Endothelial cell of umbilical vein (primary cell): Measurements from ENCODE around the gene ZNF526. TPM values are rescaled to one million over a fixed set of nuclear protein-coding genes. Genes with fewer than 3 reads are reported as not detected.

Source experiments
- BruUV-seq: library from RNA; stranded (reverse); fragments of 400-500 nt; replicated peaks from 2 replicates; lab custom pipeline; 2021; lab: Mats Ljungman, UMichigan
- CTCF ChIA-PET: fragments of 300-600, 350-600 bp; sonication (Branson Sonifier 250); formaldehyde crosslinking; loops from one replicate; lab custom pipeline; 2021; ENCODE audit warnings: antibody characterized with exemption, inconsistent platforms; lab: Charles Lee
- POLR2A ChIA-PET: fragments of 300-600, 350-600 bp; sonication (Branson Sonifier 250); formaldehyde crosslinking; loops from one replicate; lab custom pipeline; 2021; ENCODE audit warnings: antibody characterized with exemption, inconsistent platforms; lab: Charles Lee
- DNase-seq: peaks from one replicate; pipeline ENCODE4 v3.0.0-alpha.2; 2011; ENCODE audit warnings: low read depth, low spot score
- FAIRE-seq: peaks from 2 replicates; lab custom pipeline; 2011; peaks lifted over from hg19 to GRCh38; lab: Jason Lieb, UNC
- H2AFZ ChIP-seq: 2 replicates; pipeline ENCODE4 v1.6.0; 2012; ENCODE audit warnings: low read depth, low read length, control low read depth, inconsistent platforms
- H3K27ac ChIP-seq: 2 replicates; pipeline ENCODE4 v1.5.1; 2011; ENCODE audit warnings: low read depth, mild to moderate bottlenecking, control low read depth, low read length, moderate library complexity; ENCODE audit not compliant: insufficient read depth
- H3K27me3 ChIP-seq, 2 experiments: 2 replicates each; pipeline versions ENCODE4 v1.6.0 to v1.6.1; 2011; ENCODE audit warnings: low read length in 2 of 2, mixed read lengths in 1 of 2; ENCODE audit not compliant: control insufficient read depth in 2 of 2, insufficient read depth in 2 of 2
- H3K36me3 ChIP-seq, 2 experiments: 2 replicates in 1 of 2; 3 replicates in 1 of 2; pipeline ENCODE4 v1.5.1; 2011; ENCODE audit warnings: low read length in 2 of 2, mild to moderate bottlenecking in 1 of 2, moderate library complexity in 1 of 2; ENCODE audit not compliant: control insufficient read depth in 2 of 2, insufficient read depth in 2 of 2; ENCODE audit errors: extremely low read depth in 1 of 2
- H3K4me1 ChIP-seq: 3 replicates; pipeline ENCODE4 v1.5.1; 2011; ENCODE audit warnings: mild to moderate bottlenecking, low read length; ENCODE audit not compliant: control insufficient read depth, insufficient read depth; ENCODE audit errors: extremely low read depth
- H3K4me2 ChIP-seq: 2 replicates; pipeline ENCODE4 v1.6.1; 2011; ENCODE audit warnings: low read length, control low read depth, mixed read lengths; ENCODE audit not compliant: insufficient read depth
- H3K4me3 ChIP-seq, 3 experiments: fragments of 200-600 bp in 1 of 3; sonication (generic), shearing (Covaris generic) in 1 of 3; replicated peaks in 1 of 3; 2 replicates each; pipeline ENCODE4 v1.5.1; 2011 to 2016; ENCODE audit warnings: control low read depth in 3 of 3, low read length in 3 of 3, mild to moderate bottlenecking in 2 of 3, inconsistent platforms in 1 of 3, low read depth in 1 of 3, moderate library complexity in 1 of 3; ENCODE audit not compliant: insufficient read depth in 1 of 3
- H3K79me2 ChIP-seq: 2 replicates; pipeline ENCODE4 v1.6.0; 2012; ENCODE audit warnings: low read length, inconsistent platforms; ENCODE audit not compliant: control insufficient read depth, insufficient read depth
- H3K9ac ChIP-seq: replicated peaks from 2 replicates; pipeline ENCODE3; 2011; ENCODE audit warnings: low read length, control low read depth; ENCODE audit not compliant: insufficient read depth; ENCODE audit errors: extremely low read depth
- H3K9me1 ChIP-seq: replicated peaks from 3 replicates; pipeline ENCODE4 v1.6.0; 2011; ENCODE audit warnings: mild to moderate bottlenecking, low read length; ENCODE audit not compliant: control insufficient read depth, insufficient read depth; ENCODE audit errors: extremely low read depth
- H3K9me3 ChIP-seq: replicated peaks from 2 replicates; pipeline ENCODE4 v1.5.1; 2012; ENCODE audit warnings: low read length, inconsistent platforms; ENCODE audit not compliant: control insufficient read depth, insufficient read depth
- H4K20me1 ChIP-seq: replicated peaks from 2 replicates; pipeline ENCODE3; 2011; ENCODE audit warnings: mild to moderate bottlenecking, low read length; ENCODE audit not compliant: control insufficient read depth, insufficient read depth; ENCODE audit errors: extremely low read depth
- CTCF ChIP-seq, 2 donors: IDR thresholded peaks; 1 replicate in 1 of 2; 2 replicates in 1 of 2; pipeline ENCODE4 v1.5.1; 2011; ENCODE audit warnings: low read length in 2 of 2, mild to moderate bottlenecking in 2 of 2, moderate library complexity in 2 of 2, control low read depth in 1 of 2, inconsistent platforms in 1 of 2, low read depth in 1 of 2; ENCODE audit not compliant: insufficient read depth in 1 of 2; ENCODE audit errors: extremely low read depth in 1 of 2
- EZH2 ChIP-seq: IDR thresholded peaks from 2 replicates; pipeline ENCODE4 v1.6.1; 2012; ENCODE audit warnings: borderline replicate concordance, low read depth, mild to moderate bottlenecking, moderate library complexity, low read length, inconsistent platforms; ENCODE audit not compliant: severe bottlenecking
- FOS ChIP-seq: IDR thresholded peaks from 2 replicates; pipeline ENCODE4 v1.6.1; 2011; ENCODE audit warnings: mild to moderate bottlenecking, low read length, moderate library complexity, borderline replicate concordance; ENCODE audit not compliant: insufficient read depth
- GATA2 ChIP-seq: IDR thresholded peaks from 2 replicates; pipeline ENCODE4 v1.7.0; 2011; ENCODE audit warnings: low read depth, mild to moderate bottlenecking, moderate library complexity, mixed read lengths, low read length; ENCODE audit not compliant: insufficient read length, insufficient read depth
- JUN ChIP-seq: IDR thresholded peaks from 2 replicates; pipeline ENCODE4 v1.6.1; 2011; ENCODE audit warnings: borderline replicate concordance, low read depth; ENCODE audit not compliant: insufficient read length, insufficient read depth
- MAX ChIP-seq: IDR thresholded peaks from 2 replicates; pipeline ENCODE4 v1.6.1; 2011; ENCODE audit not compliant: insufficient read depth, insufficient read length
- MYC ChIP-seq: IDR thresholded peaks from one replicate; pipeline ENCODE4 v1.6.1; 2011; ENCODE audit warnings: mild to moderate bottlenecking, low read depth, low read length
- POLR2A ChIP-seq: IDR thresholded peaks from 2 replicates; pipeline ENCODE4 v1.6.1; 2012; ENCODE audit warnings: low read depth, mild to moderate bottlenecking, control low read depth, low read length
- POLR2AphosphoS5 ChIP-seq: IDR thresholded peaks from 2 replicates; pipeline ENCODE4 v1.6.1; 2012; ENCODE audit warnings: low read depth, mild to moderate bottlenecking, control low read depth, low read length, moderate library complexity; ENCODE audit not compliant: insufficient read depth
- dilution Hi-C: fragments of 300-500 bp; cut with MboI; formaldehyde crosslinking; loops from one replicate; pipeline ENCODE4 v1.15.0; 2019; ENCODE audit warnings: low sequenced_read_pairs; ENCODE audit not compliant: extremely low pct_ligation_motif_present
- intact Hi-C: fragments of 100-400 bp; cut with micrococcal nuclease; formaldehyde crosslinking; loops from one replicate; pipeline ENCODE4 v1.10.0; 2022
- polyA plus RNA-seq, 4 experiments: library from polyadenylated mRNA; depleted of rRNA in 3 of 4; stranded (reverse) in 3 of 4; unstranded in 1 of 4; fragments of >200 nt; gene quantifications; 2 replicates each; pipeline versions ENCODE4 v1.2.1 to v1.2.3, GENCODE V29; 2011 to 2012; ENCODE audit warnings: missing spikeins in 1 of 4
- total RNA-seq: library from RNA; stranded (reverse); gene quantifications from 2 replicates; pipeline ENCODE4 v1.2.3, GENCODE V29; 2021

ZNF526 gene
- total and polyA plus RNA-seq, 2 donors (not counting 3 experiments of a cell fraction or from before 2014, with no cell fraction given) = 6.5 to 13.3 TPM

GRCh38 chr19:42201489-42202289 lies 18.4 kb upstream of the ZNF526 start:
- H3K9me1 ChIP-seq = no peaks in the 10 kb centered on the region
- peaks cover 3 to 49% of the 10 kb centered on the region in 2 experiments for H3K36me3 ChIP-seq
- dilution Hi-C loops = no loop called here
- no peaks in the 10 kb centered on the region for H3K9me3 ChIP-seq
- H3K4me3 ChIP-seq = no peak overlapping the region
- no peaks in the 10 kb centered on the region for H3K4me1 ChIP-seq
- intact Hi-C loops = no loop called here
- ChIA-PET POLR2A (no interaction called here), CTCF (interaction anchor here (1.0 to 1.2 kb wide), 2 partner anchors 17 to 78 kb away, joined by 3 read pairs; no protein-coding TSS in a partner anchor)
- no TSS peak for BruUV-seq
- DNase-seq (no peak), FAIRE-seq (no peak)
- H3K27me3 ChIP-seq = no peaks in the 10 kb centered on the region
- no peak overlapping the region for H2AFZ ChIP-seq
- no peak overlapping the region for H3K27ac ChIP-seq
- H3K9ac ChIP-seq = no peak overlapping the region
- H4K20me1 ChIP-seq = no peaks in the 10 kb centered on the region
- no peak for TF ChIP-seq MYC
- no peaks in the 10 kb centered on the region for H3K79me2 ChIP-seq
- H3K4me2 ChIP-seq = no peak overlapping the region

- peaks cover 3 to 52% of the 10 kb centered on the region in 2 experiments for H3K36me3 ChIP-seq
These were observed 17.7 kb upstream of the ZNF526 start for GRCh38 chr19:42202290-42202880.

More at GRCh38 chr19:42202290-42202880, 17.7 kb upstream of the ZNF526 start:
- Histone ChIP-seq H3K27me3 (no peaks in the 10 kb centered on the region), H3K9ac (no peak overlapping the region), H3K4me1 (peaks cover 6% of the 10 kb centered on the region), H4K20me1 (no peaks in the 10 kb centered on the region), H3K4me2 (no peak overlapping the region), H3K9me3 (no peaks in the 10 kb centered on the region), H2AFZ (no peak overlapping the region), H3K27ac (no peak overlapping the region), H3K4me3 (no peak overlapping the region), H3K79me2 (no peaks in the 10 kb centered on the region), H3K9me1 (no peaks in the 10 kb centered on the region)
- intact Hi-C loops = no loop called here
- dilution Hi-C loops = no loop called here
- no TSS peak for BruUV-seq
- ChIA-PET POLR2A (no interaction called here), CTCF (interaction anchor here (1.0 kb wide), 1 partner anchor 79 kb away, joined by 3 read pairs; no protein-coding TSS in a partner anchor)
- DNase-seq (no peak), FAIRE-seq (no peak)
- TF ChIP-seq MYC (no peak), POLR2A (no peak), EZH2 (no peak), FOS (no peak), JUN (no peak), POLR2AphosphoS5 (no peak), CTCF (IDR thresholded peaks at IDR 0.05; ENCODE audit: extremely low read depth in 1 of 2, insufficient read depth in 1 of 2, low read depth in 1 of 2, low read length in 2 of 2) (no peak), MAX (no peak), GATA2 (no peak)
